NCI-H526 (cell line): ENCODE results near the gene LRRC73.
"Not testable (repeated sequence)": the region's sequence is repeated elsewhere in the genome, so short reads cannot be mapped to it uniquely, and the experiment has no call there.

Source experiments
- DNase-seq, 2 experiments: peaks; one replicate each; lab custom pipeline; 2025; lab: John Stamatoyannopoulos, UW

Gene LRRC73

DNA sequence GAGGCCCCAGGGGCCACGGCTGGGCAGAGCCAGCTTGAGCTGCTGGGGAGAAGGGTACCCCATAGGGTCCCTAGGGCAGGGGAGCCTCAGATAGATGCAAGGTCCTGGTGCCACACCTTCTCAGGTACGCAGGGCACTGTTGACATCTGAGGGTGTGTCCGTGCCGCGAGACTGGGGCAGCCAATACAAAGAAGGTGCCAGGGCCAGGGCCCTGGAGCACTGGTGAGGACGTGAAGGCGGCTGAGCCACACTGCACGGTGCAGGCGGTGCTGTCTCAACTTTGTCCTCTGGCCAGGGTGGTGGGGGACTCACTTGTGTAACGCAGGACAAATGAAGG is 649 bp upstream of the LRRC73 start:
- peak in 1 of 2 experiments; percentile 60 for DNase-seq

DNA sequence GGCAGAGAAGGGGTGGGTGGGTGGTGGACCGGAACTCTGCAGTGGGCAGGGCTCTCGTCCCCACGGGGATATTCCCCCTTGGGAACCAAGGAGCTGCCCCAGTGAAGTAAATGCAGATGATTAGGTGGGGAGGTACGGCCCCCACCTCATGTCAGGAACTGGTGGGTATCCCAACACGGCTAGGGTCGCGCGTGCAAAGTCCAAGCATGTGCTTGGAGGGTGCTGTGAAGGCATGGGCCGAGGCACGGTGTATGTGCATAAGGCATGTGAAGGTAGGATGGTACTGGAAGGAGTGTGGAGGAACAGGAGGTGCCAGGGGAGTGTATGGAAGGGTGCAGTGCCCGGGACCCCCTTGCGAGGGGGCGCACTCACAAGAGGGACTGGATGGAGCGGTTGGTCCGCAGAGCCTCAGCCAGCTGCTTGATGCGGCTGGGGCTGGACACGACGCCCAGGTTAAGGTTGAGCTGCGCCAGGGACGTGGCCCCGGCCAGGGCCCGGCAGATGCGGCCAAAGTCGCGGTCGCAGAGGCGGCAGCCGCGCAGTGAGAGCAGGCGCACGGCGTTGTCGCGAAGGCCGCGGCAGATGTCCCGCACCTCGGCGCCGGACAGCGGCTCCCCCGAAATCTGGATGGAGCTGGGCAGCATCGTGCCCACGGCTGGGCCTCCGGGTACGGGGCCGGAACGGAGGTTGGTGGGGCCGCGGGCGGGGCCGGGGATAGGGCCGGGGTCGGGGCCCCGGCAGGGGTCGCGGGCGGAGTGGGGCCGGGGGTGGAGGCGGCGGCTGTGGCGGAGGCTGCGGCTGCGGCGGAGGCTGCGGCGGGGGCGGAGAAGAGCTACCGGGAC is 783 bp downstream of the LRRC73 start:
- peak in 1 of 2 experiments; percentile 46 for DNase-seq

- no peak for DNase-seq
Observed at GRCh38 chr6:43508481-43509141, 1.5 kb downstream of the LRRC73 start.

DNA sequence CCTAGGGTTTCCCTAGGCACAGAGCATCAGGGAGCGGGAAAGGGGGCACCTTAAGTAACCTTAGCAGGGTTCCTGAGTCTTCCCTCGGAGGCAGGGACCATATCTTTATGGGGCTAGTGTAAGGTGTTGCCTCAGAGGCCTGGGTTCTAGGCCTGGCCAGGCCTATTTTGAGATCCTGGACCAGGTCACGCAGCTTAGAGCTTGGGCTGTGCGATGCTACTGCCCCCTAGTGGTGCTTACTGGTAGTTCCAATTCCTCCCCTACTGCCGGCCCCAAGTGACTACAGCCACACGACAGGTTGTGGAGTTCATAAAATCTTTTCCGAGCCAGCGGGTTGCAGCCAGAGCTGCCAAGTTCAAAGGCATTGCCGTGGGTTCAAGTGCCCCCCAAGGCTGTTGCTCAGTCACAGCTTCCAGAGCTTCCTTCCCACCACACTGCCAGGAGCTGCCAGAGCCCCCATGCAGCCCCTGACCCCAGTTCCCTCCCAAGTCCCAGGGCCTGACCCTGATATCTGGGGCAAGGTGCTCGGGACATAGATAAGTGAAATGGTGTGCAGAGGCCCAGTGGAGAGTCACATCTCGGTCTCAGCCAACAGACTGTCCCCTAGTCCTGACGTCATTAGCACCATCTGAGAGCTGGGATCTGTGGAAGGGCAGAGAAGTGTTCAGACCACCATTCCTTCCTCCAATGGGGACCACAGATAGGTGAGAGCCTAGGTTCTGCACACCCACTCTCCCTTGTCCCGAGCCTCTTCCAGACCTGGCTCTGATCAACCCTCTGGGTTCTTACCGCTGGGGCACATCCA is 3.3 kb downstream of the LRRC73 start:
- DNase-seq: peak; percentile 41 to 83

DNA sequence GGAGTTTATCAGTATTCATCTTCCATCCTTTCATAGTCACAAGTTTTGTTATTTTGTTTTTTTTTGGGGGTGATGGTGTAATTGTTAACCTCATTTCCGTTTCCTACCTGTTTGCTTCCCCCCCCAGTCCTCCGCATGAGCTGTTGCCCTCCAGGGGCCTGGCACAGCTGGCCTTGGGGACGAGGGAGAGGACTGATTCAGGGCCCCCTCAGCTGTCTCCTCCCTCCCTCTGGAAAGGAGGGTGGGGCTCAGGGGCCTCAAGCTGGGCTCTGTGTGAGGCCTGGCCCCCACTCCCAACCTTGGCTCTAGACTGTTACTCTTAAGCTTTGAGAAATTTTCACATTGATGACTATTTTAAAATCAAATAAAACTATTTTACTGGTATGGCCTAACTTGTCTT is 4.0 kb downstream of the LRRC73 start:
- no peak for DNase-seq

DNA sequence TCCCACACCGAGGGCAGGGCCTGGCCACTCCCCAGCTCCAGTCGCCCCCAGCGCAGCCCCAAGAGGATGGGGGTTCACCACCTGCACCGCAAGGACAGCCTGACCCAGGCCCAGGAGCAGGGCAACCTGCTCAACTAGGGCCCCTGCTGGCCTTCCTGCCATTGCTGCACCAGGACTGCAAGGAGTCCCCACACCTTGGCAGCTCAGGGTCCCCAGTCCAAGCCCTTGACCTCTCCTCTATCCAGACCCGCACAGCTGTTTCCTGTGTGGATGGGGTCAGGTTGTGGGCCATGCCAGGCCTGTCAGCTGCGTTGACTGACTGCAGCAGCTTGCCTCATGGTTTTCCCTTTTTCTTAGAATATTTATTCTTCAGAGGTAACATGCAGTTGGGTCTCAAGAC is 4.4 kb downstream of the LRRC73 start:
- DNase-seq: no peak

DNA sequence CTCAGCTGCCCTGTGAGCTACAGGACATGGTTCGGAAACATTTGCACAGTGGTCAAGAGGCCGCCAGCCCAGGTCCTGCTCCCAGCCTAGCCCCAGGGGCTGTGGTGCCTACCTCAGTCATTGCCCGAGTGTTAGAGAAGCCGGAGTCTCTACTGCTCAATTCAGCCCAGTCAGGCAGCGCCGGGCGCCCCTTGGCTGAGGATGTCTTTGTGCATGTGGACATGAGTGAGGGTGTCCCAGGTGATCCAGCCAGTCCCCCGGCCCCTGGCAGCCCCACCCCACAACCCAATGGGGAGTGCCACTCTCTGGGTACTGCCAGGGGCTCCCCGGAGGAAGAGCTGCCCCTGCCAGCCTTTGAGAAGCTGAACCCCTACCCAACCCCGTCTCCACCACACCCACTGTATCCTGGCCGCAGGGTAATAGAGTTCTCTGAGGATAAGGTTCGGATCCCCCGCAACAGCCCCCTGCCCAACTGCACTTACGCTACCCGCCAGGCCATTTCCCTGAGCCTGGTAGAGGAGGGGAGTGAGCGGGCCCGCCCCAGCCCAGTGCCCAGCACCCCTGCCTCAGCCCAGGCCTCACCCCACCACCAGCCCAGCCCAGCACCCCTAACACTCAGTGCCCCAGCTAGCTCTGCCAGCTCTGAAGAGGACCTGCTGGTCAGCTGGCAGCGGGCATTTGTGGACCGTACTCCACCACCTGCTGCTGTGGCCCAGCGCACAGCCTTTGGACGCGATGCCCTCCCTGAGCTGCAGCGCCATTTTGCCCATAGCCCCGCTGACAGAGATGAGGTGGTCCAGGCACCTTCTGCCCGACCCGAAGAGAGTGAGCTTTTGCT is 5.2 kb downstream of the LRRC73 start:
- no peak for DNase-seq

GRCh38 chr6:43503443-43503842 is 6.7 kb downstream of the LRRC73 start:
- no peak for DNase-seq

DNA sequence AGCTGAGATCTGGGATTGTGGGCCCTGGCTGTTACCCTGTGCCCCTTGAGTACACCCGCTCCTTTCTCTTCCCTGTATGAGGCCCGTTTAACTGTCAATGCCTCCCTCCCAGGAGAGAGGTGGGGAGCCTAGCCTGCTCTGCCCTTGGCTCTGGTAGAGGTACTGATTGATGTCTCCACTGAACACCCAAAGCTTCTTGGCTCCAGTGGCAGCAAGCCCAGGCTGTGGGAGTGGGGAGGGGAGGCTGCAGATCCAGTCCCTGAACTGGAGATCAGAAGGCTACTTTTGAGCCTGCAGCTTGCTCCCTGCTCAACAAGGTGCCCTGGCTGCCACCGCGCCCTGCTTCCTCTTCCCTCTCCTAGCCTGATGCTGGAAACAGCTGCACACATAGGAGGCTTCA is 7.5 kb downstream of the LRRC73 start:
- DNase-seq: no peak

DNA sequence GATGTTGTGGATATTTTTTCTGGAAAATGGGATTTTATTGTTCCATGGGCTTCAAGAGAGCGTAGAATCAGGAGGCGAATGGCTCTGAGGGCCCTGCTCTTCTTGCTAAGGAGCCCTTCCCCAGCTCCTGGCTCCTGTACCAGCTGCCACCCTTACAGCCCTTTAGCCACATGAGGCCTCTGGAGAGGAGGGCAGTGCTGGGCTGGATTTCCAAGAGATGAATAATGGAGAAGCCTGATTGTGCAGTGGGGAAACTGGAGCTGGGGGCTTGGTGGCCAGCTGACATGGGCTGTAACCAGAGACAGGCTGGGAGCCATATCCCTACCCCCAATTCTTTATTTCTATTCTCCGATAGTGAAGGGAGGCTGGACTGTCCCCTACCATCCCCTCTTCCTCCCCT is 9.2 kb downstream of the LRRC73 start:
- DNase-seq: no peak

DNA sequence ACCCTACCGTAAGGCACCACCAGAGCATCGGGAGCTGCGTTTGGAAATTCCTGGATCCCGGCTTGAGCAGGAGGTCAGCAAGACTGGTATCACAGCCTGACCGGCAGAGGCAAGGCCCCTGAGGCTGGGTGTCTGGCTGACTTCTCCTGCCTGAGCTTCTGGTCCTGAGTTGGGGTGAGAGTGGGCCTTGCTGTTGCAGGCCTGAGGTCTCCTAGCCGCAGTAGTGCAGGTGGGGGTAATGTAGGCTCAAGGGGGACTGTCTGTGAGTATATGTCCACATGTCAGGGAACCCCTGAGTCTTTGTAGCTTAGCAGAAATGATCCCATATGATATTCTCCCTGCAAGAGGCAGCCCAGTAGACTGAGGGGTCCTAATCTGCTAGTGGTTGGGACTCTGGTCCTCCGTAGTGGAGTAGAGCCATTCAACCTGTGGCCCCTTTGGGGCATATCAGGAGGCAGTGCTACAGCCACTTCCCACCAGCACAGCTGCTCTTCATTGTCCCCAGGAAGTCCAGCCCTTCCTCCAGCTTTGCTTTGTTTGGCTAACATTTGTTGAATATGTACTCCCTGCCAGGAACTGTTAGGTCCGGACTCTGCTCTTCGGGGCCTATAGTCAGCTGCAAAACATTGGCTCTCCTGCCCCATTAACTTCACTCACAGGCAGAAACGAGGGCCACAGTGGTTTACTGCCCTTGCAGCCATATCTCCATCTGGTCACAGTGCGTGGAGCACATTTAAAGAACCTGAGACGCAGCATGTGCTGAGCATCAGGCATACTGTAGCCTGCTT is 10.9 kb downstream of the LRRC73 start:
- DNase-seq: no peak

DNA sequence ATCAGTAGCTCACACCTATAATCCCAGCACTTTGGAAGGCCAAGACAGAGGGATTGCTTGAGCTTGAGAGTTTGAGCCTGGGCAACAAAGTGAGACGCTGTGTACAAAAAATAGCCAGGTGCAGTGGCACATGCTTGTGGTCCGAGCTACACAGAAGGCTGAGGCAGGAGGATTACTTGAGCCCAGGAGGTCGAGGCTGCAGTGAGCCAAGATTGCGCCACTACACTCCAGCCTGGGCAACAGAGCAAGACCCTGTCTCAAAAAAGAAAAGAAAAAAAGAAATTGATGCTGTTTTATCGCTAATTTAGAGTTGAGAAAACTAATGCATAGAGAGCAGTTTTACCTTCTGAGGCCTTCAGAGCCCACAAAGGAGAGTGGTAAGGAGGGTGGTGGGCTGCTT is 11.9 kb downstream of the LRRC73 start:
- not testable (repeated sequence) for DNase-seq

- no peak for DNase-seq
Observed at GRCh38 chr6:43497689-43498088, 12.5 kb downstream of the LRRC73 start.

- DNase-seq: no peak
Observed at GRCh38 chr6:43497129-43497396, 13.1 kb downstream of the LRRC73 start.

DNA sequence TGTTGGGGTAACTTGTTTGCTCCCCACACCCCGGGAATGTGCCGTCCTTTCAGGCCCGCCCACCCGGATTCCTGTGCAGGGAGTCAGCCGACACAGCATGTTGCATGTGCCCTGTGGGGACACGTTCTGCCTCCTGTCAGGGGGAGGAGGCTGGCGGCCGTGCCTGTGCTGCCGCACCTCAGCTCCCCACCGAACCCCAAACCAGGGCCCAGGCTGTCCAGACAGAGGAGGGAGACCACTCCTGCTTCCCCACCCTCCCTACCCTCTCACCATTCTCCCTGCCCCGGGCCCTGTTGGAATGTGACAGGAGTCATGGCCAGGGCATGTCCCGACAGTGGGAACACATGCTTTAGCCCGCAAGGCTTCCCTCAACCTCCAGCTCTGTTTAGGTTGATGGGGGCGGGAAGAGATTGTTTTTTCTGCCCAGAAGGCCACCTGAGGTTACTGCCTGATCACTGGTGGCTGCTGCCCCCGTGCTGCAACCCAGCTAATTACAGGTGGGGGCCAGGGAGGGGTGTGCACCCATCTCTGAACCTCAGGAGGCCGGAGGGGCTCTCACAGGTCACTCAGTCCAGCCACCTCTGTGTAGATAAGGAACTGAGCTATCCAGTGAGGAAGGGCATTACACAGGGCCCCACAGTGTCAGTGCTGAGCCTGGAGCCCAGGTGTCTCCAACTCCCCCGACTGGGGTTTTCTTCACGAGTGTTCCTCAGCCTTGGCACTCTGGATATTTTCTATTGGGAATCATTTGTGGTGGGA is 13.6 kb downstream of the LRRC73 start:
- no peak for DNase-seq

DNA sequence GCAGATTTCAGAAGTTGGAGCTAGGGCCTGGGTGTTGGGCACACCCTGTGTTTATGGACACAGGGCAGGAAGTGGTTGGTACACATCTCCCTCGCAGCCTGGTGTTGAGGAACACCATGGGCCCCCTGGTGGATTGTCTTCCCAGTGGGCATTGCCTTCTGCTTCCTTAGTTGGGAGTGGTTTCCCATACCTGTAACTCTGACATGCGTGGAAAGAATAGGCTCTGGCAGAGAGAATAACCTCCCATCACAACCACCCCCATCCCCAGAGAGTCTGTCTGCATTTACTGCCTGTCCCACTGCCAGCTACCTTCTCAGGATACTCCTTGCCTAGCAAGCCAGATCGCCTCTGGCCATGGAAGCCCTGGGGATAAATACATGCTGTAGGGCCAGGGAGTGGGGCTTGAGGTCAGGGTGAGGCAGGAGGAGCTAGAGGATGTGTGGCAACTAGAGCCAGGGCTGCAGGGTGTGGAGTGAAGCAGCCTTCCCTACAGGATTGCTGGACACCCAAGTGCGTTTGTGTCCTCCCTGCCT is 14.7 kb downstream of the LRRC73 start:
- DNase-seq: no peak

DNA sequence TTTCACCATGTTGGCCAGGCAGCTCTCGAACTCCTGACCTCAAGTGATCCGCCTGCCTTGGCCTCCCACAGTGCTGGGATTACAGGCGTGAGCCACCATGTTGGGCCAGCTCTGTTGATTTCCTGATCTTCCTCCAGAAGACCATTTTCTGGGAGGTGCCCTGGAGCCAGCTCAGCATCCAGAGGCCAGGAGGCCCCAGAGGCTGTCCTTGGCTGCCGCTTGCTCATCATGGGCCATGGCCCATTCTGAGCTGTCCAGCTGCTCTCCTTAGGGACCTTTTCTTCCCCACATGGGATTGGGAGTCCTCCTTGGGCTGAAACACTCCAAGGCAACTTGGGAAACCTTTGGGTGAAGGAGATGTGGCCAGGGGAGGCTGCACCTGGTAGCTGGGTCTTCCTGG is 15.4 kb downstream of the LRRC73 start:
- DNase-seq: no peak

DNA sequence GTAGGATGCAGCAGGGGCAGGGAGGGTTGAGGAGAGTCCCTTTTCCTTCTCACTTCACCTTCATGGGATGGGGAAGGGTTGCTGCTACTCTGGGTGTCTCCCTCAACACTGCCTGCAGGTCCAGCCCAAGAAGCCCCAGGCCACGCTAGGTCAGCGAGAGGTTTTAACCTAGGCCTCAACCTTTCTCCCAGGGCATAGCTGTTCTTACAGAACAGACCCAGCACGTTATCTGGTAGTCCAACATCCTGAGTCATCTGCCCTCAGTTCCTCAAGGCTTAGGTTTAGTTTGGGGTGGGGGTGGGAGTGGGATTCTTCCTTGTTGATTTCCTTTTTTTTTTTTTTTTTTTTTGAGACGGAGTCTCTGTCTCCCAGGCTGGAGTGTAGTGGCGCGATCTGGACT is 15.8 kb downstream of the LRRC73 start:
- no peak for DNase-seq

DNA sequence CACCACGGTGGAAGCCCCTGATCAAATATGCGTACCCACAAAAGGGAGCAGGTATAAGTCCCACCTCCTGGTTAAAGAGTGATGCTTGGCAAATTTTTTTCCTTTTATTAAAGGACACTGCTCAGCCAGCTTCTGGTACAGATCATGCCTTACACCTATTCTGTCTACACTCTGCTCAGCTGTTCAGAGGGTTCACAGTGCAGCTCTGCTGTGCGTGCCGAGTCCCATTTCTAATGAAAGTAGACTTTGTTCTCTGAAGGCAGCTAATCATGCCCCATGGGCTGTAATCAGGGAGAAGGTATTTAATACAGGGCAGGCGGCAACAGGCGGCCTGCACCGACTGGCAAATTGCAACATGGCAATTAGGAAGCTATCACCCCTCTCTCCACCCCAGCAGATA is 16.3 kb downstream of the LRRC73 start:
- no peak for DNase-seq

DNA sequence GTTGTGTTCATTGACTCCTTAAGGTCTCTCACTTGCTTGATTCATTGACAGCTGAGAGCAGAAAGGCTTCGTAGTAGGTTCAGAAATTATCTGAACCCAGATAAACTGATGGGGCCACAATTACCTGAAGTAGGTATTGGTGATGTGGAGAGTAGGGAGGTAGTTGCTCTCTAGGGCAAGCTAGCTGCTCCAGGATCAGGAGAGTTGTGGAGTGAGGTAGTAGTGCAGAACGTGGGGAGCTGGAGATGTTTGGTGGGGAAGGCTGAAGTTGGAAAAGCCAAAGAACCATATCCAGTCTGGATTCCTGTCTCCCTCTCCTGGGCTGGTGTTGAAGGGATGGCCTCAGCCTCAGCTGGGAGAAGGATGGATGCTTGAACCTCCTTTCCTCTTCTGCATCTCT is 16.9 kb downstream of the LRRC73 start:
- no peak for DNase-seq
